Sigmoid colon (tissue), 4 donors: ENCODE results near the gene PCOLCE2.

Source experiments
- EP300 ChIP-seq, 4 donors: sonication (generic); formaldehyde crosslinking; IDR thresholded peaks; one replicate each; pipeline ENCODE4 v1.6.1; 2017; ENCODE audit warnings: antibody characterized with exemption in 4 of 4
- POLR2A ChIP-seq, 2 donors: fragments of 450-650 bp; IDR thresholded peaks; one replicate each; pipeline ENCODE4 v1.6.1; 2016; ENCODE audit warnings: antibody characterized with exemption in 2 of 2, mild to moderate bottlenecking in 2 of 2, moderate library complexity in 2 of 2
- TF ChIP-seq, protein P1 (sequence below), 4 experiments: fragments of 450-650 bp in 3 of 4; fragments of 200-600 bp in 1 of 4; IDR thresholded peaks; one replicate each; pipeline ENCODE4 v1.5.1; 2016 to 2019; ENCODE audit warnings: antibody characterized with exemption in 4 of 4, mild to moderate bottlenecking in 3 of 4, moderate library complexity in 2 of 4

DNA sequence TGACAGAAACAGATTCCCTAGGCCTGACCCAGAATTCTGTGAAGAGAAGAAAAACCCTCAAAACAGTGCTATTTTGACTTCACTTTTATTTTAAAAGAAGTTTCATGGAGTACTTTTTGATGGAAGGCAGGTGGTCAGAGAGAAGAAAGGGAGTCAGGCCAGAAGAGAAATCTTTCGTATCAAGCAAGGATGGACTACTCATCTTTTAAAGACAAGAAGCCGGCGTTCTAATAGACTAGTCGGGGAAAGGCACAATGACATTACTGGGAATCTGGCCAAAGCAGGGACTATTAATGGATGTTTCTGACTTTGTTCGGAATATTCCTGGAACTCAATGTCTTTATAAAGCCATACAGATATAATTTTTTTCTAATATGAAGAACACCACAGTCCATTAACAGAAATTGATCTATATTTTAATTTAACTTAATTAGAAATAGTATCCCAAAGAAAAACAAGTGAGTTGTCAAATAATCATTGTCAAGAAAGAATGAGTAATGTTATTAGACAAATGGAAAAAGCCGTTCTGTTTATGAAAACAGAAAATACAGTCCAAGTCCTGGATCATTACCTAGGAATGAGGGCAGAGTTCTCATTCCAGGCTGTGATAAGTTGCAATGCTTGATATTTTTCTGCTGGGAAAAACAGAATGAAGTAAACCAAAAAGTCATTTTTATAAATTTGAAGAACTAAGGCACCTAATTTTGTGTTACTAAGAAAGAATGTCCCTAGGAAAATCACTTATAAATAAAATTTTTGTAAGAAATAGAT, 23.7 kb upstream of the PCOLCE2 start:
- TF ChIP-seq EP300 (IDR thresholded peaks at IDR 0.05) (no peak), POLR2A (IDR thresholded peaks at IDR 0.05) (no peak)
- TF ChIP-seq, protein P1, sequence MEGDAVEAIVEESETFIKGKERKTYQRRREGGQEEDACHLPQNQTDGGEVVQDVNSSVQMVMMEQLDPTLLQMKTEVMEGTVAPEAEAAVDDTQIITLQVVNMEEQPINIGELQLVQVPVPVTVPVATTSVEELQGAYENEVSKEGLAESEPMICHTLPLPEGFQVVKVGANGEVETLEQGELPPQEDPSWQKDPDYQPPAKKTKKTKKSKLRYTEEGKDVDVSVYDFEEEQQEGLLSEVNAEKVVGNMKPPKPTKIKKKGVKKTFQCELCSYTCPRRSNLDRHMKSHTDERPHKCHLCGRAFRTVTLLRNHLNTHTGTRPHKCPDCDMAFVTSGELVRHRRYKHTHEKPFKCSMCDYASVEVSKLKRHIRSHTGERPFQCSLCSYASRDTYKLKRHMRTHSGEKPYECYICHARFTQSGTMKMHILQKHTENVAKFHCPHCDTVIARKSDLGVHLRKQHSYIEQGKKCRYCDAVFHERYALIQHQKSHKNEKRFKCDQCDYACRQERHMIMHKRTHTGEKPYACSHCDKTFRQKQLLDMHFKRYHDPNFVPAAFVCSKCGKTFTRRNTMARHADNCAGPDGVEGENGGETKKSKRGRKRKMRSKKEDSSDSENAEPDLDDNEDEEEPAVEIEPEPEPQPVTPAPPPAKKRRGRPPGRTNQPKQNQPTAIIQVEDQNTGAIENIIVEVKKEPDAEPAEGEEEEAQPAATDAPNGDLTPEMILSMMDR (IDR thresholded peaks at IDR 0.05): no peak
